ENCODE measurements around the gene MFF. TPM values are rescaled to one million over a fixed set of nuclear protein-coding genes. Genes with fewer than 3 reads are reported as not detected.
A peak's percentile ranks its signal among the peaks of the same experiment; 100 is the strongest.

The MFF gene
- total and polyA plus RNA-seq, 2 of the 4 experiments (the other 2 are of a cell fraction), result 70.1 to 86.4 TPM

GRCh38 chr2:227388537-227389011, 63.5 kb downstream of the MFF start:
- in situ Hi-C loops (cut with MboI; ENCODE audit: low sequenced_read_pairs), result no loop called here
- CTCF ChIA-PET, result interaction anchor here (1.3 kb wide), 1 partner anchor 40 kb away, joined by 4 read pairs; no protein-coding TSS in a partner anchor
- Histone ChIP-seq H2AK9ac (replicated peaks; ENCODE audit: low read depth, low read length, poor library complexity) (no peak overlapping the region), H2BK120ac (ENCODE audit: low read depth, low read length) (peak overlapping the region; percentile 78), H2AK5ac (ENCODE audit: low read depth, low read length) (peak overlapping the region; percentile 41; the same call in 1 of the 2 replicates), H2BK5ac (ENCODE audit: low read depth, low read length, poor library complexity, severe bottlenecking) (peak overlapping the region; percentile 94), H3K27me3 (ENCODE audit: control insufficient read depth, insufficient read depth, low read length) (no peaks in the 10 kb centered on the region), H3K4me1 (ENCODE audit: control insufficient read depth, insufficient read depth, low read length) (peaks cover 3% of the 10 kb centered on the region), H2BK20ac (ENCODE audit: low read depth, low read length) (peak overlapping the region; percentile 65), H4K8ac (ENCODE audit: low read depth in 2 of 2, low read length in 2 of 2) (peak overlapping the region; percentile 73 to 76; a peak in 3 of 4 replicates), H3K9me1 (ENCODE audit: insufficient read depth, low read length) (no peaks in the 10 kb centered on the region), H3K79me1 (ENCODE audit: low read depth in 1 of 2, low read length in 2 of 2) (no peaks in the 10 kb centered on the region), H4K20me1 (ENCODE audit: insufficient read depth, low read length) (no peaks in the 10 kb centered on the region), H2AFZ (replicated peaks; ENCODE audit: low read length, poor library complexity) (peak overlapping the region; percentile 60), H3K9ac (ENCODE audit: low read depth, low read length) (no peak overlapping the region), H3K36me3 (ENCODE audit: control insufficient read depth, insufficient read depth, low read length) (no peaks in the 10 kb centered on the region), H3K4me2 (ENCODE audit: low read depth, low read length) (no peak overlapping the region), H2BK15ac (ENCODE audit: low read depth, low read length) (peak overlapping the region; percentile 77; the same call in 2 of the 3 replicates), H3K9me3 (ENCODE audit: control insufficient read depth, insufficient read depth, low read length) (no peaks in the 10 kb centered on the region), H3K4ac (ENCODE audit: low read depth, low read length) (peak overlapping the region; percentile 71), H3K23ac (ENCODE audit: low read depth, low read length) (peak overlapping the region; percentile 21; the same call in 1 of the 2 replicates), H3K4me3 (ENCODE audit: insufficient read depth, low read depth, low read length) (no peak overlapping the region), H4K5ac (ENCODE audit: low read depth, low read length) (peak overlapping the region; percentile 81), H3K18ac (ENCODE audit: low read depth, low read length) (peak overlapping the region; percentile 88), H4K91ac (ENCODE audit: insufficient read depth, low read depth, low read length) (peak overlapping the region; percentile 92), H3K27ac (ENCODE audit: insufficient read depth, low read length) (peak overlapping the region; percentile 93), H3K14ac (replicated peaks; ENCODE audit: low read depth, low read length) (no peak overlapping the region), H3K56ac (ENCODE audit: extremely low read depth, insufficient read depth, low read length) (peak overlapping the region; percentile 7; the same call in 1 of the 2 replicates)
- DNase-seq (peak; percentile 98), ATAC-seq (ENCODE audit: low read depth) (peak; percentile 83)
- TF ChIP-seq CTCF (conservative IDR thresholded peaks at IDR 0.05; ENCODE audit: low read depth, low read length) (no peak), CEBPB (IDR thresholded peaks at IDR 0.05; ENCODE audit: low read depth, low read length) (peak; percentile 88), POLR2A (IDR thresholded peaks at IDR 0.05; ENCODE audit: low read depth, low read length) (no peak), NFE2L2 (IDR thresholded peaks at IDR 0.05; ENCODE audit: low read depth, low read length) (peak; percentile 89), FOS (IDR thresholded peaks at IDR 0.05; ENCODE audit: low read depth, low read length) (0 out of 2 replicates have a peak, but pooled peaks have one; percentile 34), MAFK (IDR thresholded peaks at IDR 0.05; ENCODE audit: low read depth, low read length) (no peak)
- no TSS peak for BruUV-seq (replicated peaks)
- POLR2A ChIA-PET (ENCODE audit: unreplicated experiment), result no interaction called here
- WGBS, 2 experiments (ENCODE audit: extremely low coverage in 2 of 2, insufficient read length in 1 of 2), result no CpG with 5 or more reads among the region's 7 CpGs
- dilution Hi-C loops (cut with HindIII; ENCODE audit: low sequenced_read_pairs, unreplicated experiment), result no loop called here
- intact Hi-C loops (cut with micrococcal nuclease), result no loop called here
